DMS153 treated with DMSO at 0.1 percent for 48 hours (cell line): ENCODE measurements around the gene PKP2.

ENCODE experiments used
- DNase-seq: peaks from one replicate; lab custom pipeline; 2025; ENCODE audit not compliant: unreplicated experiment; lab: John Stamatoyannopoulos, UW

PKP2 gene

GRCh38 chr12:32819424-32819823, 77.2 kb downstream of the PKP2 start:
- no peak for DNase-seq

GRCh38 chr12:32811686-32812392, 84.7 kb downstream of the PKP2 start:
- no peak for DNase-seq

- no peak for DNase-seq
These were observed 86.7 kb downstream of the PKP2 start for GRCh38 chr12:32809846-32810245.

GRCh38 chr12:32809196-32809595, 87.4 kb downstream of the PKP2 start:
- DNase-seq = no peak

GRCh38 chr12:32804301-32804700, 92.3 kb downstream of the PKP2 start:
- no peak for DNase-seq

GRCh38 chr12:32801269-32801980, 95.2 kb downstream of the PKP2 start:
- DNase-seq = no peak

GRCh38 chr12:32794281-32794680, 102.3 kb downstream of the PKP2 start:
- DNase-seq = no peak

- DNase-seq = no peak
These were observed 106.7 kb downstream of the PKP2 start for GRCh38 chr12:32789916-32790315.

GRCh38 chr12:32789446-32789845, 107.1 kb downstream of the PKP2 start:
- no peak for DNase-seq

- no peak for DNase-seq
These were observed 108.2 kb downstream of the PKP2 start for GRCh38 chr12:32788405-32788804.

- no peak for DNase-seq
These were observed 111.0 kb downstream of the PKP2 start for GRCh38 chr12:32785557-32785956.

- no peak for DNase-seq
These were observed 113.5 kb downstream of the PKP2 start for GRCh38 chr12:32783029-32783428.

GRCh38 chr12:32780071-32780470, 116.5 kb downstream of the PKP2 start:
- DNase-seq = no peak

GRCh38 chr12:32777691-32778175, 118.8 kb downstream of the PKP2 start:
- DNase-seq = no peak

- DNase-seq = no peak
These were observed 119.4 kb downstream of the PKP2 start for GRCh38 chr12:32777159-32777558.

- no peak for DNase-seq
These were observed 120.3 kb downstream of the PKP2 start for GRCh38 chr12:32776258-32776657.

GRCh38 chr12:32773691-32774090, 122.9 kb downstream of the PKP2 start:
- DNase-seq = no peak

GRCh38 chr12:32770141-32770540, 126.4 kb downstream of the PKP2 start:
- DNase-seq = no peak

- DNase-seq = no peak
These were observed 128.1 kb downstream of the PKP2 start for GRCh38 chr12:32768518-32768917.

- no peak for DNase-seq
These were observed 130.7 kb downstream of the PKP2 start for GRCh38 chr12:32765906-32766305.

- no peak for DNase-seq
These were observed 134.9 kb downstream of the PKP2 start for GRCh38 chr12:32761716-32762115.

- no peak for DNase-seq
These were observed 139.4 kb downstream of the PKP2 start for GRCh38 chr12:32757157-32757556.
